Thyroid gland (tissue), 4 donors: ENCODE data around the gene BFSP1. TPM values are rescaled to one million over a fixed set of nuclear protein-coding genes. Genes with fewer than 3 reads are reported as not detected.

ENCODE experiments used
- DNase-seq, 2 donors: peaks; one replicate each; pipeline ENCODE4 v3.0.0-alpha.2; 2019
- H3K27ac ChIP-seq, 3 donors: fragments of 200-600 bp; sonication (generic); 1 replicate in 2 of 3; 2 replicates in 1 of 3; pipeline ENCODE4 v1.5.1; 2016 to 2019; ENCODE audit warnings: mild to moderate bottlenecking in 1 of 3, moderate library complexity in 1 of 3
- H3K27me3 ChIP-seq: fragments of 200-600 bp; sonication (generic); one replicate; pipeline ENCODE4 v1.5.1; 2019
- H3K36me3 ChIP-seq, 2 donors: fragments of 200-600 bp; sonication (generic); one replicate each; pipeline ENCODE4 v1.5.1; 2016 to 2019
- H3K4me1 ChIP-seq, 2 donors: fragments of 200-600 bp; sonication (generic); one replicate each; pipeline ENCODE4 v1.5.1; 2017 to 2019
- H3K4me3 ChIP-seq, 3 donors: fragments of 200-600 bp; sonication (generic); replicated peaks in 1 of 3; 1 replicate in 2 of 3; 2 replicates in 1 of 3; pipeline ENCODE4 v1.5.1; 2016; ENCODE audit warnings: mild to moderate bottlenecking in 1 of 3
- H3K9me3 ChIP-seq: fragments of 200-600 bp; sonication (generic); one replicate; pipeline ENCODE4 v1.5.1; 2017
- POLR2A ChIP-seq, 2 donors: fragments of 450-650 bp; IDR thresholded peaks; one replicate each; pipeline ENCODE4 v1.6.1; 2017; ENCODE audit warnings: antibody characterized with exemption in 2 of 2, mild to moderate bottlenecking in 2 of 2, moderate library complexity in 1 of 2
- WGBS, 2 donors: methylation state at CpG; one replicate each; pipeline ENCODE4 v1.1.5; 2017; 5-methylcytosine and 5-hydroxymethylcytosine counted together
- intact Hi-C: fragments of 100-400 bp; cut with DNase I; formaldehyde crosslinking; loops from one replicate; pipeline ENCODE4 v1.15.1; 2023
- total RNA-seq, 4 donors: library from RNA; depleted of rRNA; stranded (reverse); fragments of >200 nt; gene quantifications; one replicate each; pipeline ENCODE4 v1.2.3, GENCODE V29; 2016
- TF ChIP-seq, protein P1 (sequence below), 6 experiments: fragments of 200-600 bp in 3 of 6; fragments of 450-650 bp in 3 of 6; sonication (generic) in 3 of 6; IDR thresholded peaks; one replicate each; pipeline ENCODE4 v1.5.1; 2016 to 2019; ENCODE audit warnings: antibody characterized with exemption in 6 of 6, mild to moderate bottlenecking in 2 of 6, inconsistent platforms in 1 of 6, moderate library complexity in 1 of 6

The BFSP1 gene
- total RNA-seq, 4 donors from 2014 or later: 2.7 to 8.7 (median 4.2) TPM

DNA sequence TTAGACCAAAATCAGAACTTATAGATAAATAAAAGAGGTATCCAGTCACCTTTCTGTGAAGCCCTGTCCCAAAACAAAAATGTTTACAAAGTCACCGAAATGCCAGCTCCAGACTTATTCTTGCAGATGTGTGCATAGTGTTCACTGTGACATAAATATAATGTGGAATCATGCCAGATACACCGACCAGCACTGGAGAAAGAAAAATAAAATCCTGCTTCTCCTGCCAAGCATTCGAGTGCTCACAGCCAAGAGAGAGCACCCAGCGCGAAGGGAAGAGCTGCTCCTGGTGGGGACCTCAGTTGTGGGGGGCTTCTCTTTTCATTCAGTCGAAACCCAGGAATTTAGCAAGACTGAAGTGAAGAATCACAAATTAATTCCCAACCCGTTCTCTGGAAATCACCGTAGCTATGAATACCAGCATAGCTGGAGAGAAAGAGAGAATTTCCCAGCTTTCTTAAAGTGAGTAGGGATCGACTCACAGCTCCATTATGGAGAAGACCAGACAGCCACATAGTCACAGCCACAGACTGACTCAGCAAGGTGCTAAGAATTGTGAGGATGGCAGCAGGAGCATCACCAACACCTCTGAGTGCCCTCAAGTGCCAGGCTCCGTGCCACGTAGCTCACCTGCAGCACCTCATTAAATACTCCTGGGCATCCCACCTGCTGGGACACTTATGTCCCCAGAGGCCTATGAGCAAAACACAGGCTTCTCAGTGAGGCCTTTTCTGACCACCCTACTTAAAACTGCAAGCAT is 33.2 kb downstream of the BFSP1 start:
- WGBS, 2 donors: 25 to 28% methylated on average over 10 to 11 of the region's 11 CpGs
- H3K9me3 ChIP-seq: no peaks in the 10 kb centered on the region
- no peak overlapping the region for H3K4me3 ChIP-seq
- H3K4me1 ChIP-seq: peaks cover 10 to 14% of the 10 kb centered on the region in 2 donors
- intact Hi-C loops: no loop called here
- H3K36me3 ChIP-seq: no peaks in the 10 kb centered on the region
- TF ChIP-seq, protein P1, sequence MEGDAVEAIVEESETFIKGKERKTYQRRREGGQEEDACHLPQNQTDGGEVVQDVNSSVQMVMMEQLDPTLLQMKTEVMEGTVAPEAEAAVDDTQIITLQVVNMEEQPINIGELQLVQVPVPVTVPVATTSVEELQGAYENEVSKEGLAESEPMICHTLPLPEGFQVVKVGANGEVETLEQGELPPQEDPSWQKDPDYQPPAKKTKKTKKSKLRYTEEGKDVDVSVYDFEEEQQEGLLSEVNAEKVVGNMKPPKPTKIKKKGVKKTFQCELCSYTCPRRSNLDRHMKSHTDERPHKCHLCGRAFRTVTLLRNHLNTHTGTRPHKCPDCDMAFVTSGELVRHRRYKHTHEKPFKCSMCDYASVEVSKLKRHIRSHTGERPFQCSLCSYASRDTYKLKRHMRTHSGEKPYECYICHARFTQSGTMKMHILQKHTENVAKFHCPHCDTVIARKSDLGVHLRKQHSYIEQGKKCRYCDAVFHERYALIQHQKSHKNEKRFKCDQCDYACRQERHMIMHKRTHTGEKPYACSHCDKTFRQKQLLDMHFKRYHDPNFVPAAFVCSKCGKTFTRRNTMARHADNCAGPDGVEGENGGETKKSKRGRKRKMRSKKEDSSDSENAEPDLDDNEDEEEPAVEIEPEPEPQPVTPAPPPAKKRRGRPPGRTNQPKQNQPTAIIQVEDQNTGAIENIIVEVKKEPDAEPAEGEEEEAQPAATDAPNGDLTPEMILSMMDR (IDR thresholded peaks at IDR 0.05): no peak
- TF ChIP-seq POLR2A (IDR thresholded peaks at IDR 0.05): no peak
- H3K27me3 ChIP-seq: no peaks in the 10 kb centered on the region
- DNase-seq: peak; percentile 21 to 40
- H3K27ac ChIP-seq: peak overlapping the region in 1 of 3 donors; percentile 36

DNA sequence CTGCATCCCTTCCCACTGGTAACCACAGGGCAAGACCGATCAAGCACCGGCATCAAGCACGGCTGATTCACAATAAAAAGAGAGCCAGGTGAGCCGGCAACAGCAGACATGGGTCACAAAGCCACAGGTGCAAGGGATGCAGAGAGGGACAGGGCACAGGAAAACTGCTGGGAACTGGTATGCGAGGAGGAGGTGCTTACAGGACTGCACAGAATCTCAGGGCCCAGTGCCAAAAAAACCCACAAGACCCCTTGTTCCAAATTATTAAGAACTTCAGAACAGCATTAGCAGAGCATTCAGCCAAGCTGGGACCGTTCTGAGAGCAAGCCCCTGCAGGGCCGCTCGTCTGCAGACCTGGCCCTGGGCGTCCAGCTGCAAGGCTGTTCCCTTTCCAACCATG is 35.4 kb downstream of the BFSP1 start:
- WGBS, 2 donors: 93% methylated on average over 9 of the region's 9 CpGs
- no peak for DNase-seq
- H3K9me3 ChIP-seq: no peaks in the 10 kb centered on the region
- intact Hi-C loops: no loop called here
- no peak overlapping the region for H3K27ac ChIP-seq
- H3K27me3 ChIP-seq: no peaks in the 10 kb centered on the region
- H3K36me3 ChIP-seq: no peaks in the 10 kb centered on the region
- no peak for TF ChIP-seq POLR2A (IDR thresholded peaks at IDR 0.05)
- TF ChIP-seq, protein P1 (IDR thresholded peaks at IDR 0.05): no peak
- no peak overlapping the region for H3K4me3 ChIP-seq
- H3K4me1 ChIP-seq: peaks cover under 1 to 9% of the 10 kb centered on the region in 2 donors

DNA sequence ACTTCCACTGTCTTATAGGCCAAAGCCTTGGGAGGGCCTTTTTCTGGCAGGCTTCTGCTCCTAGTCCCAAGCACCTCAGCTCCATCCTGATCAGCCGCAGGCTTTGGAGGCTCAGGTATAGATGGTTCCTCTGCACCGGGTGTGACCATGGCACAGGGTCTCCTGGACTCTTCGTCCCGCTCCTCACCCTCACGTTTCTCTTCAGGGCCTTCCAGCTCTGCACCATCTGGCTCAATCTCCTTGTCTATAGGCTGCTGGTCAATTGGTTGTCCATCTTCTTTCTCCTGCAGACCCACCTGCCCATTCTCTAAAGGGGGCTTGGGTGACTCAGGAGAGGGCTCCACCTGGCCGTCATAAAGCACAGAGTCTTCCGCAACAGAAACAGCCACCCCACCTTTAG is 37.0 kb downstream of the BFSP1 start:
- H3K4me1 ChIP-seq: peaks cover 0 to 9% of the 10 kb centered on the region in 2 donors
- H3K27me3 ChIP-seq: no peaks in the 10 kb centered on the region
- no peak for TF ChIP-seq POLR2A (IDR thresholded peaks at IDR 0.05)
- TF ChIP-seq, protein P1 (IDR thresholded peaks at IDR 0.05): no peak
- DNase-seq: no peak
- no peak overlapping the region for H3K4me3 ChIP-seq
- H3K36me3 ChIP-seq: no peaks in the 10 kb centered on the region
- WGBS, 2 donors: 94 to 96% methylated on average over 7 of the region's 7 CpGs
- H3K9me3 ChIP-seq: no peaks in the 10 kb centered on the region
- no peak overlapping the region for H3K27ac ChIP-seq
- intact Hi-C loops: no loop called here

DNA sequence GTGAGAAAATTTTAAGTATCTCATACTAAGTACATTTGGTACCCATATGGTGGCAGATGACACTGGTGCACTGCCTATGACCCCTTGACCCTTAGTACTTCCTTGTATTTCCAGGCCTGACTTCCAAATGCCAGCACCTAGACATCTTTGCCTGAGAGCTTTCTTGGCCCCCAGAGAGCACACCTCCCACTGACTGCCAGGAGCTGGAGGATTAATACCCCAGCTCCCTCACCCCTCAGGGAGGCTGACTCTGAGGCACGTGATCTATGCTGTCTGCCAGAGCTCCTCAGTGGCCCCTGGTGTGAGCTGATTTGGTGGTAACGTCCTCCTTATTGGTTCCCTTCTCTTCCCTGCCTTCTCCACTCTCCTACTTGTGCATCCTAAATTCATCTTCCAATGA is 38.0 kb downstream of the BFSP1 start:
- no peaks in the 10 kb centered on the region for H3K9me3 ChIP-seq
- no peak overlapping the region for H3K27ac ChIP-seq
- DNase-seq: no peak
- intact Hi-C loops: no loop called here
- 90 to 91% methylated on average over 2 of the region's 2 CpGs for WGBS, 2 donors
- H3K36me3 ChIP-seq: no peaks in the 10 kb centered on the region
- H3K27me3 ChIP-seq: no peaks in the 10 kb centered on the region
- H3K4me3 ChIP-seq: no peak overlapping the region
- peaks cover 0 to 7% of the 10 kb centered on the region in 2 donors for H3K4me1 ChIP-seq
- no peak for TF ChIP-seq POLR2A (IDR thresholded peaks at IDR 0.05)
- TF ChIP-seq, protein P1 (IDR thresholded peaks at IDR 0.05): no peak

DNA sequence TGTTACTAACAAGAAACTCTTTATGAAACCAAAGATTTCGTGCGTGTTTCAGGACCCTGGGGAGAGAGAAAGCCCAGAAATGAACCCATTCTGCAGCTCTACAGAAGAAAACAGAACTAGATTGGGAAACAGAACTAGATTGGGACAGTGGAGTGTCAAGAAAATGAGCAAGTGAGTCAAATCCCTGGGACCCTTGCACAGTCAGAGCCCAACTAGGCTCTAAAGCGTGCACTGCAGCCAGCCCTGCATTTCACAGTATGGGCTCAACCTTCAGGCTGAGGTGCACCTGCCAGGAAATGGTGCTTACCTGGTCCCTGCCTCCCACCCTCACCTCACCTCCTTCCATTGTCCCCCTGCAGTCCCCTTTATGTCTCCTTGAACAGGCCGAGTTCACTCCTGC is 39.7 kb downstream of the BFSP1 start:
- H3K27ac ChIP-seq: no peak overlapping the region
- H3K4me1 ChIP-seq: no peaks in the 10 kb centered on the region
- H3K9me3 ChIP-seq: no peaks in the 10 kb centered on the region
- intact Hi-C loops: no loop called here
- WGBS, 2 donors: 93 to 94% methylated on average over 4 of the region's 4 CpGs
- H3K4me3 ChIP-seq: no peak overlapping the region
- no peak for DNase-seq
- no peaks in the 10 kb centered on the region for H3K27me3 ChIP-seq
- TF ChIP-seq, protein P1 (IDR thresholded peaks at IDR 0.05): no peak
- no peak for TF ChIP-seq POLR2A (IDR thresholded peaks at IDR 0.05)
- H3K36me3 ChIP-seq: no peaks in the 10 kb centered on the region
